SK-N-MC (cell line): ENCODE data around the gene MAP3K8.

Source experiments
- DNase-seq: peaks from one replicate; pipeline ENCODE4 v3.0.0-alpha.2; 2011; ENCODE audit warnings: low read depth, low spot score
- H3K27ac ChIP-seq: fragments of 200-600 bp; sonication (generic); 2 replicates; pipeline ENCODE4 v1.5.1; 2016; ENCODE audit warnings: mixed run types
- H3K36me3 ChIP-seq: fragments of 200-600 bp; sonication (generic); 2 replicates; pipeline ENCODE4 v1.6.1; 2017; ENCODE audit warnings: antibody characterized with exemption, low read length, mixed read lengths; ENCODE audit not compliant: insufficient read depth
- H3K4me3 ChIP-seq: fragments of 200-600 bp; sonication (generic); 2 replicates; pipeline ENCODE4 v1.5.1; 2016
- H3K9ac ChIP-seq: fragments of 200-600 bp; sonication (generic); 2 replicates; pipeline ENCODE4 v1.8.0; 2017; ENCODE audit warnings: mixed run types, mixed read lengths; ENCODE audit not compliant: insufficient read length
- H3K9me3 ChIP-seq: fragments of 200-600 bp; sonication (generic); 2 replicates; pipeline ENCODE4 v1.6.1; 2017; ENCODE audit warnings: low read depth, mild to moderate bottlenecking, antibody characterized with exemption, low read length, moderate library complexity, mixed read lengths
- EZH2 ChIP-seq: fragments of 200-600 bp; sonication (generic); IDR thresholded peaks from one replicate; pipeline ENCODE4 v1.6.1; 2017; ENCODE audit warnings: antibody characterized with exemption
- FOXP2 ChIP-seq: optimal IDR thresholded peaks from 2 replicates; pipeline ENCODE3; 2011; ENCODE audit warnings: mild to moderate bottlenecking, moderate library complexity; ENCODE audit not compliant: insufficient read depth; ENCODE audit errors: extremely low read length, control extremely low read depth
- POLR2AphosphoS5 ChIP-seq: IDR thresholded peaks from 2 replicates; pipeline ENCODE4 v1.6.1; 2012; ENCODE audit warnings: mild to moderate bottlenecking, low read depth, low read length, borderline replicate concordance

The MAP3K8 gene

DNA sequence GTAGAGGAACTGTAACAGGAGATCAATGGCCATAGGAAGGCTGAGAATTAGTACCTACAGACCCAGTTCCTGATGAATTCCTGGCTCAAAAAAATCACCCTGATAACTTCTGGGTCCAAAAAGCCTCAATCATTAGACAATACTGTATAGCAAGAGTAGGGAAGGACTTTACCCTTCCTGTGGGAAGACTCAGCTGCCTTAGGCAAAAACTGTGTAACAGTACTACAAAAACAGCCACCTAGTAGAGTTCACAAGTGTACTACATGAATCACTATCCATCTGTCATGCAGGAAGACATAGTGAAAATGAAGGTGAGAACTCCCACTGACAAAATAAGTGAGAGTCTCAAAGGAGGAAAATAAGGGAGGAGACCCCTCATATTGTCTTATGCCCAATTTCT lies 47.6 kb downstream of the MAP3K8 start:
- TF ChIP-seq FOXP2 (no peak), EZH2 (no peak), POLR2AphosphoS5 (no peak)
- DNase-seq = no peak
- Histone ChIP-seq H3K9ac (no peak overlapping the region), H3K4me3 (no peak overlapping the region), H3K9me3 (no peaks in the 10 kb centered on the region), H3K27ac (no peak overlapping the region), H3K36me3 (no peaks in the 10 kb centered on the region)

GRCh38 chr10:30488316-30488715 lies 54.3 kb downstream of the MAP3K8 start:
- Histone ChIP-seq H3K27ac (no peak overlapping the region), H3K4me3 (no peak overlapping the region), H3K9me3 (no peaks in the 10 kb centered on the region), H3K9ac (no peak overlapping the region), H3K36me3 (no peaks in the 10 kb centered on the region)
- DNase-seq = no peak
- TF ChIP-seq FOXP2 (no peak), EZH2 (no peak), POLR2AphosphoS5 (no peak)

DNA sequence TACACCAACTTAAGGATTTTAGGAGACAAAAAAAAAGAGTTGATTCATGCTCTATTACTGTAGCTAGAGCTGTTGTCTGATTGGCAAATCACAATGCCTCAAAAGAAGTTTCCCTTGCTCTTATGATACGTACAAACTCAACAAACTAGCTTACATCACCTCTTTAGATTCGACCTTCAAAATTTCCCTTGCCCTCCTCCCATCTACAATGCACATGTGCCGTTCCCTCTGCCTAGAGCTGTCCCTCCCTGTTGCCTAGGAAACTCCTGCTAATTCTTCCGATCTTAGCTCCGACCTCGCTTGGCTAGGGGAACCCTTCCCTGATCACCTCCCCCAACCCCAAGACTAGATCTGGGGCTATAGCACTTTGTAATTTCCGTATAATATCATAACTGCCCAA lies 55.4 kb downstream of the MAP3K8 start:
- no peak for TF ChIP-seq POLR2AphosphoS5
- TF ChIP-seq FOXP2 = no peak
- H3K4me3 ChIP-seq = no peak overlapping the region
- DNase-seq = no peak
- no peaks in the 10 kb centered on the region for H3K9me3 ChIP-seq
- H3K36me3 ChIP-seq = no peaks in the 10 kb centered on the region
- no peak overlapping the region for H3K9ac ChIP-seq
- H3K27ac ChIP-seq = no peak overlapping the region

DNA sequence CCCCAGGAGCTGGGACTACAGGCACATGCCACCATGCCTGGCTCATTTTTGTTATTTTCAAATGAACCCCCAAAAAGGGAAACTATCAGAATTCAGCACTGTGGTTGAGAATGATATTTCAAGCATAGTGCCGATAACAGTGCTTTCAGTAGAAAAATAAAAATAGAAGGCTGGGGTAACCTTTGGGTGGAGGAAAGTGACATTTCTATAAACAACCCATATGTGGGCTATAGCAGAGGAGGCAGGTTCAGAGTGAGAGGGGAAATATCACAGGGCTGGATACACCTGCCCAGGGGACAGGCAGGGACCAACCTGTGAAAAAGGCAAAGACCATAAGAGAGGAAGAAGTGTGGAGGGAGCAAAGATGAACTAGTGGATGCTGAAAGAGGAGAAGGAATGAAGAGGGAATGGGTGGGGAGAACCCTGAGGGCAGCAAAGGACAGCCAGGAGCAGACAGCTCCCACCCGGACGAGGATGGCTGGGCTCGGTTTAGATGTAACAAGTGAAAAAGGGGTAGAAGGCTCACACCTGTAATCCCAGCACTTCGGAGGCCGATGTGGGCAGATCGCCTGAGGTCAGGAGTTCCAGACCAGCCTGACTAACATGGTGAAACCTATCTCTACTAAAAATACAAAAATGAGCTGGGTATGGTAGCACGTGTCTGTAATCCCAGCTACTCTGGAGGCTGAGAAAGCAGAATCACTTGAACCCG lies 56.5 kb downstream of the MAP3K8 start:
- Histone ChIP-seq H3K9me3 (no peaks in the 10 kb centered on the region), H3K27ac (no peak overlapping the region), H3K4me3 (no peak overlapping the region), H3K9ac (no peak overlapping the region), H3K36me3 (no peaks in the 10 kb centered on the region)
- no peak for DNase-seq
- TF ChIP-seq EZH2 = no peak
- no peak for TF ChIP-seq FOXP2
- TF ChIP-seq POLR2AphosphoS5 = no peak

GRCh38 chr10:30491204-30491915 lies 57.4 kb downstream of the MAP3K8 start:
- Histone ChIP-seq H3K36me3 (no peaks in the 10 kb centered on the region), H3K9ac (no peak overlapping the region), H3K4me3 (no peak overlapping the region), H3K27ac (no peak overlapping the region), H3K9me3 (no peaks in the 10 kb centered on the region)
- TF ChIP-seq POLR2AphosphoS5 (no peak), FOXP2 (no peak), EZH2 (no peak)
- no peak for DNase-seq

GRCh38 chr10:30491916-30492515 lies 58.0 kb downstream of the MAP3K8 start:
- TF ChIP-seq FOXP2 (no peak), POLR2AphosphoS5 (no peak), EZH2 (no peak)
- no peak overlapping the region for H3K4me3 ChIP-seq
- H3K9ac ChIP-seq = no peak overlapping the region
- H3K27ac ChIP-seq = no peak overlapping the region
- H3K9me3 ChIP-seq = no peaks in the 10 kb centered on the region
- DNase-seq = no peak
- H3K36me3 ChIP-seq = no peaks in the 10 kb centered on the region

DNA sequence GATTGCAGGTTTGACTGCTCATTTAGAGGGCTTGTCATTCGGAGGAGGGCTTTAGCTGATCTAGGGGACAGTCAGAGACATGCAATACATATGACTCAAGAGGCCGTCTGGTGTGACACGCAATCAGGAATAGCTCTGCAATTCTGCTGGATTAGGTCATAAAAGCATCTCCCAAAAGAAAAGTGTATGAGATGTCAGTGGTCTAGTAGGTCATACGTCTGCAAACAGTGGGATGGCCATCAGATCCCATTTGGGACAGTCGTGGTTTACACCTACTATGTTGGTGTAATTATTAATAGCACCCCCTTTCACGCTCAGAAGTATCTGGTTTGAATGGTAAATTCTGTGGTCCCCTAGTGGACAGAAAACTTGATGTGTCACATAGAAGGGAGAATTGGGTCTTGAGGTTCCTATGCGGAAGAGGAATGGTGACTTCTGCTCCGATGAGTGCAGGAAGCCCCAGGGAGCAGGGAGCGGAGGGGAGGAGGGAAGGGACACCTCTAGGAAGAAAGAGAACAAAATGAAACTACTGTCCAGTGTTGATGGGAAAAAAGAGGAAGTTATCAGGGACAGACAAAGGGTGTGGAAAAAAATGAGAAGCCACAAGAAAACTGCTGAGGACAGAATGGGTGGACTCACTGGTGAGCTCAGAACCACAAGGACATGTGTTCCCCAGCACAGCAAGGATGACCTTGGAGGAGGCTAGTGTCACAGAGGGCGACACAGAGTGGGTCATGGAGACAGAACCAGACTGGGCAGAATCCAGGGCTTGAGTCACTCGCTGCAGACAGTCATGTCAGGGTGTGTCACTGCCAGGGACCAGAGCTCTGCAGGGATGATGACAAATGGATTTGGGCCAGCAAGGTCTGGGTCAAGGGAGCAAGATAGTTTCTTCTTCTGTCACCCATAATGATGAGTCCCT lies 59.9 kb downstream of the MAP3K8 start:
- TF ChIP-seq EZH2 = no peak
- no peak for TF ChIP-seq FOXP2
- no peak for TF ChIP-seq POLR2AphosphoS5
- H3K9ac ChIP-seq = no peak overlapping the region
- no peak overlapping the region for H3K4me3 ChIP-seq
- no peaks in the 10 kb centered on the region for H3K9me3 ChIP-seq
- H3K36me3 ChIP-seq = no peaks in the 10 kb centered on the region
- no peak overlapping the region for H3K27ac ChIP-seq
- DNase-seq = no peak

GRCh38 chr10:30494558-30494957 lies 60.6 kb downstream of the MAP3K8 start:
- Histone ChIP-seq H3K27ac (no peak overlapping the region), H3K36me3 (no peaks in the 10 kb centered on the region), H3K9me3 (no peaks in the 10 kb centered on the region), H3K4me3 (no peak overlapping the region), H3K9ac (no peak overlapping the region)
- DNase-seq = no peak
- TF ChIP-seq FOXP2 (no peak), EZH2 (no peak), POLR2AphosphoS5 (no peak)
